IMR-90 (cell line): ENCODE results near the gene NR1I3. TPM values are rescaled to one million over a fixed set of nuclear protein-coding genes. Genes with fewer than 3 reads are reported as not detected.

ENCODE experiments used
- ATAC-seq: fragments of 200-7000 bp; cut with Tn5 transposase; 2 replicates; pipeline ENCODE4 v1.9.1; 2020; ENCODE audit warnings: low read depth, mild to moderate bottlenecking, moderate library complexity
- BruUV-seq: library from RNA; stranded (reverse); fragments of 400-500 nt; replicated peaks from 2 replicates; lab custom pipeline; 2021; lab: Mats Ljungman, UMichigan
- CTCF ChIA-PET: fragments of 300-600 bp; formaldehyde crosslinking; extraction: SDS; loops from one replicate; lab custom pipeline; 2021; ENCODE audit warnings: antibody characterized with exemption; lab: Yijun Ruan, JAX
- POLR2A ChIA-PET: fragments of 300-600 bp; sonication (Branson Sonifier 250); formaldehyde crosslinking; loops from one replicate; lab custom pipeline; 2022; ENCODE audit warnings: antibody characterized with exemption; ENCODE audit not compliant: unreplicated experiment; lab: Charles Lee
- DNase-seq: peaks from one replicate; pipeline ENCODE4 v3.0.0; 2013
- H2AFZ ChIP-seq: replicated peaks from 2 replicates; pipeline ENCODE3; 2013; ENCODE audit warnings: low read length, mild to moderate bottlenecking; ENCODE audit not compliant: poor library complexity
- H2AK5ac ChIP-seq: 2 replicates; pipeline ENCODE4 v1.6.1; 2013; ENCODE audit warnings: low read depth, low read length, inconsistent platforms
- H2AK9ac ChIP-seq: replicated peaks from 2 replicates; pipeline ENCODE3; 2013; ENCODE audit warnings: mild to moderate bottlenecking, low read depth, low read length, moderate library complexity; ENCODE audit not compliant: poor library complexity
- H2BK120ac ChIP-seq: 2 replicates; pipeline ENCODE4 v1.6.1; 2013; ENCODE audit warnings: low read depth, low read length, inconsistent platforms
- H2BK15ac ChIP-seq: 3 replicates; pipeline ENCODE4 v1.6.1; 2013; ENCODE audit warnings: low read depth, low read length, inconsistent platforms
- H2BK20ac ChIP-seq: 2 replicates; pipeline ENCODE4 v1.6.1; 2013; ENCODE audit warnings: low read depth, mild to moderate bottlenecking, inconsistent platforms, low read length, moderate library complexity
- H2BK5ac ChIP-seq: 2 replicates; pipeline ENCODE4 v1.6.1; 2013; ENCODE audit warnings: mild to moderate bottlenecking, low read depth, low read length, inconsistent platforms; ENCODE audit not compliant: poor library complexity, severe bottlenecking
- H3K14ac ChIP-seq: replicated peaks from 2 replicates; pipeline ENCODE4 v1.6.1; 2013; ENCODE audit warnings: low read depth, low read length, inconsistent platforms
- H3K18ac ChIP-seq: 2 replicates; pipeline ENCODE4 v1.6.1; 2013; ENCODE audit warnings: low read depth, low read length, control low read depth
- H3K23ac ChIP-seq: 2 replicates; pipeline ENCODE4 v1.6.1; 2013; ENCODE audit warnings: low read depth, low read length, inconsistent platforms
- H3K27ac ChIP-seq: 2 replicates; pipeline ENCODE4 v1.5.1; 2013; ENCODE audit warnings: mild to moderate bottlenecking, control low read depth, low read length; ENCODE audit not compliant: insufficient read depth
- H3K27me3 ChIP-seq: 2 replicates; pipeline ENCODE4 v1.6.1; 2013; ENCODE audit warnings: low read length; ENCODE audit not compliant: control insufficient read depth, insufficient read depth
- H3K36me3 ChIP-seq: 2 replicates; pipeline ENCODE4 v1.6.1; 2013; ENCODE audit warnings: low read length, mixed read lengths; ENCODE audit not compliant: control insufficient read depth, insufficient read depth
- H3K4ac ChIP-seq: 2 replicates; pipeline ENCODE4 v1.6.1; 2013; ENCODE audit warnings: low read depth, low read length, inconsistent platforms
- H3K4me1 ChIP-seq: 2 replicates; pipeline ENCODE4 v1.6.1; 2013; ENCODE audit warnings: low read length, mixed read lengths; ENCODE audit not compliant: control insufficient read depth, insufficient read depth
- H3K4me2 ChIP-seq: 2 replicates; pipeline ENCODE4 v1.6.1; 2013; ENCODE audit warnings: low read depth, mild to moderate bottlenecking, control low read depth, low read length, moderate library complexity
- H3K4me3 ChIP-seq: 2 replicates; pipeline ENCODE4 v1.5.1; 2013; ENCODE audit warnings: low read depth, mild to moderate bottlenecking, control low read depth, low read length, moderate library complexity; ENCODE audit not compliant: insufficient read depth
- H3K56ac ChIP-seq: 2 replicates; pipeline ENCODE4 v1.6.1; 2013; ENCODE audit warnings: low read length, inconsistent platforms; ENCODE audit not compliant: insufficient read depth; ENCODE audit errors: extremely low read depth
- H3K79me1 ChIP-seq, 2 experiments: 2 replicates each; pipeline ENCODE4 v1.6.1; 2013; ENCODE audit warnings: low read length in 2 of 2, inconsistent platforms in 1 of 2, low read depth in 1 of 2
- H3K9ac ChIP-seq: 2 replicates; pipeline ENCODE4 v1.6.1; 2013; ENCODE audit warnings: low read depth, low read length, control low read depth
- H3K9me1 ChIP-seq: 2 replicates; pipeline ENCODE4 v1.6.1; 2013; ENCODE audit warnings: low read length, inconsistent platforms; ENCODE audit not compliant: insufficient read depth
- H3K9me3 ChIP-seq: 2 replicates; pipeline ENCODE4 v1.6.1; 2013; ENCODE audit warnings: low read length; ENCODE audit not compliant: control insufficient read depth, insufficient read depth
- H4K20me1 ChIP-seq: 2 replicates; pipeline ENCODE4 v1.6.1; 2013; ENCODE audit warnings: low read length, inconsistent platforms; ENCODE audit not compliant: insufficient read depth
- H4K5ac ChIP-seq: 2 replicates; pipeline ENCODE4 v1.6.1; 2013; ENCODE audit warnings: mild to moderate bottlenecking, low read depth, low read length, control low read depth
- H4K8ac ChIP-seq, 2 experiments: 2 replicates each; pipeline ENCODE4 v1.6.1; 2013; ENCODE audit warnings: low read depth in 2 of 2, low read length in 2 of 2, control low read depth in 1 of 2, inconsistent platforms in 1 of 2
- H4K91ac ChIP-seq: 2 replicates; pipeline ENCODE4 v1.6.1; 2013; ENCODE audit warnings: low read depth, low read length, inconsistent platforms; ENCODE audit not compliant: insufficient read depth
- ELK1 ChIP-seq: fragments of 150-350 bp; IDR thresholded peaks from 2 replicates; pipeline ENCODE4 v1.6.1; 2016; ENCODE audit warnings: low read depth, mild to moderate bottlenecking, low read length, moderate library complexity, borderline replicate concordance
- MAFK ChIP-seq: IDR thresholded peaks from 2 replicates; pipeline ENCODE4 v1.6.1; 2012; ENCODE audit warnings: low read depth, low read length, improper control_type of control experiment
- RAD21 ChIP-seq: IDR thresholded peaks from 2 replicates; pipeline ENCODE4 v1.6.1; 2012; ENCODE audit warnings: low read length, improper control_type of control experiment
- WGBS, 2 experiments: methylation state at CpG; one replicate each; pipeline versions ENCODE4 v1.1.5 to v1.1.7; 2013; ENCODE audit warnings: missing lambda C conversion rate in 2 of 2; ENCODE audit not compliant: insufficient read length in 1 of 2; ENCODE audit errors: extremely low coverage in 2 of 2; 5-methylcytosine and 5-hydroxymethylcytosine counted together
- dilution Hi-C: fragments of 300-500 bp; cut with HindIII; formaldehyde crosslinking; loops from one replicate; pipeline ENCODE4 v1.14.3; 2018; ENCODE audit warnings: low sequenced_read_pairs; ENCODE audit not compliant: unreplicated experiment
- in situ Hi-C: fragments of 300-500 bp; cut with MboI; formaldehyde crosslinking; loops from 3 replicates; pipeline ENCODE4 v1.14.3; 2019; ENCODE audit warnings: low sequenced_read_pairs, inconsistent platforms, mixed read lengths
- intact Hi-C: fragments of 100-400 bp; cut with micrococcal nuclease; formaldehyde crosslinking; loops from 2 replicates; pipeline ENCODE4 v1.10.0; 2022
- polyA plus RNA-seq, 3 experiments: library from polyadenylated mRNA; depleted of rRNA; stranded (reverse); fragments of >200 nt; gene quantifications; 2 replicates each; pipeline ENCODE4 v1.2.3, GENCODE V29; 2012; ENCODE audit warnings: low replicate concordance in 1 of 3
- total RNA-seq: library from RNA; depleted of rRNA; stranded (reverse); fragments of >200 nt; gene quantifications from 2 replicates; pipeline ENCODE4 v1.2.3, GENCODE V29; 2012

NR1I3 gene
- total and polyA plus RNA-seq, 2 of the 4 experiments (the other 2 are of a cell fraction), result not detected

DNA sequence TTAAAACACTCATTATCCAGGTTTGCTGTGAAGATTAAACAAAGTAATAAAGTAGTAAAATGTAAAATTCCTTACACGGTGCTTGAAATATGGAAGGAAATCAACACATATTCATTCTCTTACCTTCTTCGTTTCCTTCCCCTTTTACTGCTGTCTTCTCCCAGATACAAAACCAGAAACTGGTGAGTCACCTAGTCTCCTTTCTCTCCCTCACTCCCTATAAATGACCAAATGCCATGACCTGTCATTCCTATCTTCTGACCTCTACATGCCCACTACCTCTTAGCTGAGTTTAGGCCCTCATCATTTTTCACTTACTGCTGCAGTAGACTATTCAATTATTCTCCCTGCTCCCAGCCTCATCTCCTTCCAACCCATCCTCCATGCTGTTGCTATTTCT, 4.3 kb upstream of the NR1I3 start:
- Histone ChIP-seq H2BK120ac (no peak overlapping the region), H3K9me1 (no peaks in the 10 kb centered on the region), H4K8ac (no peak overlapping the region), H3K23ac (no peak overlapping the region), H2BK20ac (no peak overlapping the region), H3K4me3 (no peak overlapping the region), H3K56ac (no peak overlapping the region), H3K4me1 (no peaks in the 10 kb centered on the region), H3K27me3 (peaks cover 12% of the 10 kb centered on the region), H2BK5ac (no peak overlapping the region), H4K5ac (no peak overlapping the region), H3K14ac (no peak overlapping the region), H2AFZ (no peak overlapping the region), H3K9ac (no peak overlapping the region), H3K4me2 (no peak overlapping the region), H2BK15ac (no peak overlapping the region), H3K18ac (no peak overlapping the region), H3K36me3 (no peaks in the 10 kb centered on the region), H4K20me1 (no peaks in the 10 kb centered on the region), H3K4ac (no peak overlapping the region), H4K91ac (no peak overlapping the region), H2AK5ac (no peak overlapping the region), H3K27ac (no peak overlapping the region), H2AK9ac (no peak overlapping the region), H3K79me1 (no peaks in the 10 kb centered on the region), H3K9me3 (no peaks in the 10 kb centered on the region)
- dilution Hi-C loops (no loop called here), intact Hi-C loops (no loop called here), in situ Hi-C loops (no loop called here)
- DNase-seq (no peak), ATAC-seq (no peak)
- TF ChIP-seq RAD21 (no peak), MAFK (no peak), ELK1 (no peak)
- BruUV-seq, result no TSS peak
- no CpG with 5 or more reads among the region's 2 CpGs for WGBS, 2 experiments
- POLR2A ChIA-PET, result no interaction called here
- CTCF ChIA-PET, result no interaction called here
